Transverse colon (tissue), 4 donors: ENCODE measurements around the gene KLHL29. TPM values are rescaled to one million over a fixed set of nuclear protein-coding genes. Genes with fewer than 3 reads are reported as not detected.

Experiments
- DNase-seq: peaks from one replicate; pipeline ENCODE4 v3.0.0-alpha.2; 2019
- H3K27ac ChIP-seq, 4 donors: fragments of 200-600 bp; sonication (generic); 2 replicates each; pipeline ENCODE4 v1.5.1; 2016 to 2018; ENCODE audit warnings: inconsistent platforms in 4 of 4
- H3K27me3 ChIP-seq: fragments of 200-600 bp; sonication (generic); 2 replicates; pipeline ENCODE4 v1.5.1; 2017; ENCODE audit warnings: inconsistent platforms
- H3K36me3 ChIP-seq, 4 donors: fragments of 200-600 bp; sonication (generic); 2 replicates each; pipeline ENCODE4 v1.5.1; 2017 to 2019; ENCODE audit warnings: inconsistent platforms in 4 of 4
- H3K4me1 ChIP-seq, 4 donors: fragments of 200-600 bp; sonication (generic); 2 replicates each; pipeline ENCODE4 v1.5.1; 2017 to 2020; ENCODE audit warnings: inconsistent platforms in 4 of 4
- H3K4me3 ChIP-seq, 4 donors: fragments of 200-600 bp; sonication (generic); 1 replicate in 1 of 4; 2 replicates in 3 of 4; pipeline versions ENCODE4 v1.5.1 to v1.6.1; 2017 to 2019; ENCODE audit warnings: inconsistent platforms in 4 of 4
- H3K9me3 ChIP-seq, 2 donors: fragments of 200-600 bp; sonication (generic); 2 replicates each; pipeline ENCODE4 v1.5.1; 2017 to 2019; ENCODE audit warnings: inconsistent platforms in 2 of 2
- EP300 ChIP-seq: sonication (generic); formaldehyde crosslinking; IDR thresholded peaks from one replicate; pipeline ENCODE4 v1.6.1; 2017; ENCODE audit warnings: antibody characterized with exemption, low read depth
- POLR2A ChIP-seq: fragments of 450-650 bp; IDR thresholded peaks from one replicate; pipeline ENCODE4 v1.6.1; 2016; ENCODE audit warnings: antibody characterized with exemption, mild to moderate bottlenecking, moderate library complexity
- POLR2AphosphoS5 ChIP-seq, 3 donors: sonication (generic); formaldehyde crosslinking; IDR thresholded peaks; one replicate each; pipeline ENCODE4 v1.6.1; 2016; ENCODE audit warnings: antibody characterized with exemption in 3 of 3
- WGBS, 2 donors: methylation state at CpG; one replicate each; pipeline ENCODE4 v1.1.5; 2018; ENCODE audit warnings: low coverage in 1 of 2; 5-methylcytosine and 5-hydroxymethylcytosine counted together
- in situ Hi-C, 4 donors: fragments of 200-750 bp; cut with MboI; loops; one replicate each; pipeline versions ENCODE4 v1.15.0 to v1.15.1; 2017; ENCODE audit warnings: low sequenced_read_pairs in 3 of 4, low pct_ligation_motif_present in 1 of 4, low pct_unique_long_range_greater_than_20kb in 1 of 4
- intact Hi-C: fragments of 100-400 bp; cut with DNase I; formaldehyde crosslinking; loops from one replicate; pipeline ENCODE4 v1.15.1; 2023; ENCODE audit warnings: low total_unique reads
- total RNA-seq, 4 donors: library from RNA; depleted of rRNA; stranded (reverse); fragments of >200 nt; gene quantifications; one replicate each; pipeline ENCODE4 v1.1.0, GENCODE V29; 2016
- TF ChIP-seq, protein P1 (sequence below), 5 experiments: fragments of 200-600 bp in 3 of 5; fragments of 450-650 bp in 2 of 5; sonication (generic) in 3 of 5; IDR thresholded peaks; 1 replicate in 2 of 5; 2 replicates in 3 of 5; pipeline ENCODE4 v1.5.1; 2016 to 2017; ENCODE audit warnings: antibody characterized with exemption in 5 of 5, inconsistent platforms in 3 of 5, mild to moderate bottlenecking in 2 of 5, moderate library complexity in 1 of 5

The KLHL29 gene
- total RNA-seq, 4 donors from 2014 or later = 3.3 to 16.5 (median 5.8) TPM

DNA sequence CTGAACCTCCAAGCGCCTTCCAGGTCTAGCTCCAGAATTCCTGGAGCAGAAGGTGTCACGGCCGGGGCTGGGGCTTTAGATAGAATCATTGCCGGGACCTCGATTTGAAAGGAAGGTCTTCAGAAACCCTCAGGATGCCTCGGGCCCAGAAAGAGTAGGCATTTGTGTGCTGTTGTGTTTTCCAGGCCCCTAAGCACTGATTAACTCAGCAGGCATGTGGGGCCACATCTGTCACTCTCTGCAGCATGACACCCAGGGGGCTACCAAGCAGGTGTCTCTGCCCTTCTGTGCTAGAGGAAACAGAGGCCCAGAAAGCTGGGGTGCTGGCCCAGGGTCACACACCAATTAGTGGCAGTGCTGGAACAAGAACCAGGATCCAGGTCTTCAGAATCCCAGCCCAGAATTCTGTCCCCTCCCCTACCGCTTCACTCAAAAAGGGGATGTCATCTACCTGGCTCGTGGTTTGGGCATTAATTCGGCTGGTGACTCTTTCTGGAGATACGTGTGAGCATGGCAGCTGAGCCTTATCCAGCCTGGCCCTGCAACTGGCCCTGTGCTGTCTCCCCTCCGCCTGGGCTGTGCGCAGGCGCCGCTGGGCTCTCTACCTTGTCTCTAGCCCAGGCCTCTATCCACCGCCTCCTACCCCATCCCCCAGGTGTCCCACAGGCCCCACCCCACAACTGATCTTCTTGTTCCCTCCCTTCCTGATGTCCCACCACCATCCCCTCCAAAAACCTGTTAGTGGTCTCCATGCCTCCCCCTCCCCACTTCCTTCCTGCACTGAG lies 296.6 kb downstream of the KLHL29 start:
- Histone ChIP-seq H3K4me1 (no peaks in the 10 kb centered on the region), H3K4me3 (no peak overlapping the region), H3K27me3 (no peaks in the 10 kb centered on the region), H3K9me3 (no peaks in the 10 kb centered on the region), H3K27ac (no peak overlapping the region), H3K36me3 (no peaks in the 10 kb centered on the region)
- 90% methylated on average over 15 of the region's 15 CpGs; no CpG with 5 or more reads in 1 of the 2 donors for WGBS, 2 donors
- no peak for DNase-seq
- TF ChIP-seq POLR2A (no peak), EP300 (no peak), POLR2AphosphoS5 (IDR thresholded peaks at IDR 0.05) (no peak)
- TF ChIP-seq, protein P1, sequence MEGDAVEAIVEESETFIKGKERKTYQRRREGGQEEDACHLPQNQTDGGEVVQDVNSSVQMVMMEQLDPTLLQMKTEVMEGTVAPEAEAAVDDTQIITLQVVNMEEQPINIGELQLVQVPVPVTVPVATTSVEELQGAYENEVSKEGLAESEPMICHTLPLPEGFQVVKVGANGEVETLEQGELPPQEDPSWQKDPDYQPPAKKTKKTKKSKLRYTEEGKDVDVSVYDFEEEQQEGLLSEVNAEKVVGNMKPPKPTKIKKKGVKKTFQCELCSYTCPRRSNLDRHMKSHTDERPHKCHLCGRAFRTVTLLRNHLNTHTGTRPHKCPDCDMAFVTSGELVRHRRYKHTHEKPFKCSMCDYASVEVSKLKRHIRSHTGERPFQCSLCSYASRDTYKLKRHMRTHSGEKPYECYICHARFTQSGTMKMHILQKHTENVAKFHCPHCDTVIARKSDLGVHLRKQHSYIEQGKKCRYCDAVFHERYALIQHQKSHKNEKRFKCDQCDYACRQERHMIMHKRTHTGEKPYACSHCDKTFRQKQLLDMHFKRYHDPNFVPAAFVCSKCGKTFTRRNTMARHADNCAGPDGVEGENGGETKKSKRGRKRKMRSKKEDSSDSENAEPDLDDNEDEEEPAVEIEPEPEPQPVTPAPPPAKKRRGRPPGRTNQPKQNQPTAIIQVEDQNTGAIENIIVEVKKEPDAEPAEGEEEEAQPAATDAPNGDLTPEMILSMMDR (IDR thresholded peaks at IDR 0.05) = no peak
- in situ Hi-C loops (no loop called here), intact Hi-C loops (no loop called here)

DNA sequence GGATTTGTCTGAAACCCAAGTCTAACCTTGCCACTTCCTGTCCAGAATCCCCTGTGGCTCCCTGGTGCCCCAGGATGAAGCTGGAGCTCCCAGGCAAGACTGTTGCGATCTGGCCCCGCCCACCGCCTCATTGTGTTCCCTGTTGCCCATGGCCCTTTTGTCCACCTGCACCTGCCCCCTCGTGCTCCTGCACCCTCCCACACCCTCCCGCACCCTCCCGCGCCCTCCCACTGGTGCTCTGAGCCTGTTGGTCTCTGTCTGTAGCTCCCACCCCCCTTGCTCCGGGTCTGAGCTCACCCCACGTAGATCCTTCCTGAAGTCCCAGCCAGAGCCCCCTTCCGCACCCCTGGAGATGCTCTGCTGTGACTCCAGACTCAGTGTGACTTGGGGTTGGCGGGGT lies 297.5 kb downstream of the KLHL29 start:
- intact Hi-C loops (no loop called here), in situ Hi-C loops (no loop called here)
- H3K4me3 ChIP-seq = no peak overlapping the region
- TF ChIP-seq POLR2AphosphoS5 (IDR thresholded peaks at IDR 0.05) = no peak
- no peak for TF ChIP-seq POLR2A
- TF ChIP-seq EP300 = no peak
- TF ChIP-seq, protein P1 (IDR thresholded peaks at IDR 0.05) = no peak
- 96% methylated on average over 11 of the region's 11 CpGs; no CpG with 5 or more reads in 1 of the 2 donors for WGBS, 2 donors
- no peak overlapping the region for H3K27ac ChIP-seq
- no peaks in the 10 kb centered on the region for H3K9me3 ChIP-seq
- no peaks in the 10 kb centered on the region for H3K4me1 ChIP-seq
- no peaks in the 10 kb centered on the region for H3K27me3 ChIP-seq
- DNase-seq = no peak
- no peaks in the 10 kb centered on the region for H3K36me3 ChIP-seq

DNA sequence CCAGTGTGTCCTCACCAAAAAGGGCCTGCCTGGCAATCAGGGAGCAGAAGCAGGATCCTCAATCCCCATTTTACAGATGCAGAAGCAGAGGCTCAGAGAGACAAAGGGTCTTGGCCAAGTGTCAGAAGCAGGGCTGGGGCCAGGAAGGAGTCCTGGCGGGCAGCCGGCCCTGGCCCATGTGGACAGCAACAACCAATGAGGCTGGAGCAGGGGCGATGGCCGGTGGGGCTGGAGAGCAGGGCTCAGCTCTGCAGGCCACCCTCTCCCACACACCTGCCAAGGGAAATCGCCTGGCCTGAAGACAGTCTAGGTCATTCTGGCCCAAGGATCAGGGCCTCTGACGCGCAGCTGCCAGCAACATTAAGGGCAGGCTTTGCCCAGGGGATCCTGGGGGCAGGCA lies 298.0 kb downstream of the KLHL29 start:
- Histone ChIP-seq H3K27me3 (no peaks in the 10 kb centered on the region), H3K4me1 (no peaks in the 10 kb centered on the region), H3K36me3 (no peaks in the 10 kb centered on the region), H3K9me3 (no peaks in the 10 kb centered on the region), H3K4me3 (no peak overlapping the region), H3K27ac (no peak overlapping the region)
- WGBS, 2 donors = 97% methylated on average over 7 of the region's 7 CpGs; no CpG with 5 or more reads in 1 of the 2 donors
- no peak for DNase-seq
- TF ChIP-seq EP300 (no peak), POLR2A (no peak), POLR2AphosphoS5 (IDR thresholded peaks at IDR 0.05) (no peak)
- TF ChIP-seq, protein P1 (IDR thresholded peaks at IDR 0.05) = no peak
- intact Hi-C loops = no loop called here
- in situ Hi-C loops = no loop called here

DNA sequence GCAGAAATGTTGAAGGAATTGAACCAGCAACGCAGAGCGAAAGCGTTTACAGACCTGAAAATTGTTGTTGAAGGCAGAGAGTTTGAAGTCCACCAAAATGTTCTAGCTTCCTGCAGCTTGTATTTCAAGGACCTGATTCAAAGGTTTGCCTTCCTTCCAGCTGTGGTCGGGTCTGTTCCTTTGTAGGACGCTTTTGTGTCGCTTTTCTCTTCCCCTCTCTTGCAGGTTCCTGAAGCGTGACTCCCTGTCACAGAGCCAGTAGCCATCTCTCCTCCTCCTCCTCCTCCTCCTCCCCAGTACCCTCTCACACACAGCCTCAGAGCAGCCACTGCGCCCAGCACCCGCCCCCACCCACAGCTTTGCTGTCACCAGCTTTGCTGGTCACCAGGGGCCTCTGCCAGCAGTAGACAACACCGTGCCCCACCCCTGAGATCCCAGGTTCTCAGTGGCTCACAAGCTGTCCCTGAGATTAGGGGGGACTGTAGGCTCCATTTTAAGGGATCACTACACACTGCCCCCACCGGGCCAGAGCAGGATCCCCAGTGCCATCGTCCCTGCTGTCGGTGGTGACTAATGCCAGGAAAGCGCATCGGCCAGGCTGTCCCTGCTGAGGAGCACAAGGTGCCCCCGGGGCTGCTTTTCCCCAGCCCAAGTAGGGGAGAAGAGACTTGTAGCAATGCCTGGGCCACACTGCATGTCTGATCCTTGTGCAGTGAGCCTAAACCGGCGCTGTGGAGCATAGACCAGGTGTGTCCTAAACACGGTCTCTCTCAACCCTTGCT lies 299.6 kb downstream of the KLHL29 start:
- intact Hi-C loops = no loop called here
- 80 to 81% methylated on average over 7 to 19 of the region's 19 CpGs for WGBS, 2 donors
- Histone ChIP-seq H3K27me3 (no peaks in the 10 kb centered on the region), H3K9me3 (no peaks in the 10 kb centered on the region), H3K27ac (no peak overlapping the region), H3K4me3 (no peak overlapping the region), H3K36me3 (no peaks in the 10 kb centered on the region), H3K4me1 (no peaks in the 10 kb centered on the region)
- in situ Hi-C loops = no loop called here
- DNase-seq = no peak
- TF ChIP-seq, protein P1 (IDR thresholded peaks at IDR 0.05) = no peak
- no peak for TF ChIP-seq POLR2AphosphoS5 (IDR thresholded peaks at IDR 0.05)
- TF ChIP-seq POLR2A = no peak
- no peak for TF ChIP-seq EP300
